Measurements from ENCODE around the gene GARNL3.

Gene GARNL3

DNA sequence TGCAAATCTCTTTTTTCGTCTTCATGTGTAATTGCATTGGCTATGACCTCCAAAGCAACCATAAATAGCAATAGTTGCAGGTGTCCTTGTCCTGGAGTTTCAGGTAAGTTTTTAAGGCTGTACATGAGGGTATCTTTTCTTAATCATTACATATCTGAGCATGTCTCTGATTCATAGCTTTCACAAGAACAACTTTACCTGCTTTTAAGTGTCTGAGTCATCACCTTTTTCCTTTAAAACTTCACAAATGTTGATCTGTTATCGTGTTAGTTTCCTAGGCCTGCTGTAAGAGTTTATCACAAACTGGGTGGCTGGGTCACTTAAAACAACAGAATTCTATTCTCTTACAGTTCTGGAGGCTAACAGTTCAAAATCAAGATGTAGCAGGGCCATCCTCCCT lies 13.8 kb downstream of the GARNL3 start:
- H3K27ac ChIP-seq = no peak overlapping the region
- H3K4me3 ChIP-seq (ENCODE audit: low read depth, low read length) = no peak overlapping the region
- no peak overlapping the region for H2AFZ ChIP-seq
- no peaks in the 10 kb centered on the region for H3K36me3 ChIP-seq (ENCODE audit: control insufficient read depth, insufficient read depth, low read length)
- H3K79me2 ChIP-seq = peaks cover 3% of the 10 kb centered on the region
- TF ChIP-seq CTCF (IDR thresholded peaks at IDR 0.05) = no peak
- no peaks in the 10 kb centered on the region for H3K4me1 ChIP-seq
- no peak overlapping the region for H3K4me2 ChIP-seq (ENCODE audit: low read length)
- H3K9ac ChIP-seq = no peak overlapping the region
- no peaks in the 10 kb centered on the region for H3K9me3 ChIP-seq (ENCODE audit: control insufficient read depth, low read length)
- H3K27me3 ChIP-seq (ENCODE audit: control insufficient read depth, insufficient read depth, low read length) = no peaks in the 10 kb centered on the region

DNA sequence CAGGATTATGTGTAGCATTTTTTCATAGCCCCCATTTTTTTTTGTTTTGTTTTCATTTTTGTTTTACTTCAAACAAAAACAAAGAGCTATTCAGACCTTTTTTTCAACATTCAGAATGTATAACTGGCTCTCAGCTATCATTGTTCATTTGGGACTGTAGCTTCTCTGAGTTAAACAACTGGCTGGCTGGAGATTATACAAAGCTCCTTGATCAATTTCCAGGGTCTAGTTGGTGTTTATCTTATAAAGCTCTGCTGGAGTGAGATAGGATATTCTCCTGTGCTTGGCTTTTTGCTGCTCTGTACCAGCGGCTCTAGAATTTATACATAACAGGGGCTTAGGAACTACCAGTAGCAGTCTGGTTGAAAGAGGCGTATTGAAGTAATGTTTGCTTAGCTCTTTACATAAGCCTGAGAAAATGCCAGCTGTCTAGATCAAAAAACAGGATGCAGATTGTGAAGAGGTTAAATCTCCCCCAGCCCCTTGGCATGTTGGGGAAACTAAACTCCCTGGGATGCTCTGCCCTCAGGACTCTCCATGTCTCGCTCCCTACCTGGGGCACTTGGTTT lies 15.2 kb downstream of the GARNL3 start:
- no peak for TF ChIP-seq CTCF (IDR thresholded peaks at IDR 0.05)
- no peaks in the 10 kb centered on the region for H3K4me1 ChIP-seq
- H3K27ac ChIP-seq = no peak overlapping the region
- peaks cover 3% of the 10 kb centered on the region for H3K79me2 ChIP-seq
- no peak overlapping the region for H3K9ac ChIP-seq
- no peaks in the 10 kb centered on the region for H3K36me3 ChIP-seq (ENCODE audit: control insufficient read depth, insufficient read depth, low read length)
- no peak overlapping the region for H3K4me3 ChIP-seq (ENCODE audit: low read depth, low read length)
- H3K4me2 ChIP-seq (ENCODE audit: low read length) = no peak overlapping the region
- no peak overlapping the region for H2AFZ ChIP-seq
- no peaks in the 10 kb centered on the region for H3K27me3 ChIP-seq (ENCODE audit: control insufficient read depth, insufficient read depth, low read length)
- H3K9me3 ChIP-seq (ENCODE audit: control insufficient read depth, low read length) = no peaks in the 10 kb centered on the region

- no peak overlapping the region for H3K4me2 ChIP-seq (ENCODE audit: low read length)
- peaks cover 3% of the 10 kb centered on the region for H3K79me2 ChIP-seq
- no peaks in the 10 kb centered on the region for H3K4me1 ChIP-seq
- H3K27ac ChIP-seq = no peak overlapping the region
- no peak overlapping the region for H2AFZ ChIP-seq
- TF ChIP-seq CTCF (IDR thresholded peaks at IDR 0.05) = no peak
- no peak overlapping the region for H3K9ac ChIP-seq
- H3K36me3 ChIP-seq (ENCODE audit: control insufficient read depth, insufficient read depth, low read length) = no peaks in the 10 kb centered on the region
- H3K4me3 ChIP-seq (ENCODE audit: low read depth, low read length) = no peak overlapping the region
- H3K9me3 ChIP-seq (ENCODE audit: control insufficient read depth, low read length) = no peaks in the 10 kb centered on the region
- H3K27me3 ChIP-seq (ENCODE audit: control insufficient read depth, insufficient read depth, low read length) = no peaks in the 10 kb centered on the region
Measured at GRCh38 chr9:127280880-127281660, 16.5 kb downstream of the GARNL3 start.

- Histone ChIP-seq H3K4me2 (ENCODE audit: low read length) (no peak overlapping the region), H2AFZ (no peak overlapping the region), H3K36me3 (ENCODE audit: control insufficient read depth, insufficient read depth, low read length) (no peaks in the 10 kb centered on the region), H3K79me2 (peaks cover 2% of the 10 kb centered on the region), H3K9me3 (ENCODE audit: control insufficient read depth, low read length) (no peaks in the 10 kb centered on the region), H3K27me3 (ENCODE audit: control insufficient read depth, insufficient read depth, low read length) (no peaks in the 10 kb centered on the region), H3K9ac (no peak overlapping the region), H3K4me1 (no peaks in the 10 kb centered on the region), H3K4me3 (ENCODE audit: low read depth, low read length) (no peak overlapping the region), H3K27ac (no peak overlapping the region)
- no peak for TF ChIP-seq CTCF (IDR thresholded peaks at IDR 0.05)
Measured at GRCh38 chr9:127281891-127282290, 17.3 kb downstream of the GARNL3 start.

DNA sequence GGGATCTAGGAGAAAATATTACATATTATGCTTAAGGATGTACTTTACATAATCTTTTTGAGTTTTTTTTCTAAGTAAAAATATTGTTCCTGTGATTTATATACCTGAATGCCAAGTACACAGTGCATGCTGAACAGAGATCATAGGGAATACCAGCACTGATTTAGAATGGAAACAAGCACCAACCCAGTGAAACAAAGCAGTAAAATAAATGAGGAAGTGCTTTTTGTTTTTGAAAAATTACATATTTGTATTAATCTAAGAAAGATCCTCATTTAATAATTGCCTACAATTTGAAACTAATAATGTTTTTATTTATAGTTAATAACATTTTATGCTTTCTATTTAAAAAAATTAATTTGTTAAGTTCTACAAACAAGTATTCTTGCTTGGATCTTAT lies 18.0 kb downstream of the GARNL3 start:
- H3K27ac ChIP-seq = no peak overlapping the region

More for the DNA sequence above, 18.0 kb downstream of the GARNL3 start:
- no peaks in the 10 kb centered on the region for H3K36me3 ChIP-seq (ENCODE audit: control insufficient read depth, insufficient read depth, low read length)
- H3K9me3 ChIP-seq (ENCODE audit: control insufficient read depth, low read length) = no peaks in the 10 kb centered on the region
- no peaks in the 10 kb centered on the region for H3K4me1 ChIP-seq
- H3K27me3 ChIP-seq (ENCODE audit: control insufficient read depth, insufficient read depth, low read length) = no peaks in the 10 kb centered on the region
- no peak overlapping the region for H2AFZ ChIP-seq
- TF ChIP-seq CTCF (IDR thresholded peaks at IDR 0.05) = no peak
- no peak overlapping the region for H3K9ac ChIP-seq
- no peak overlapping the region for H3K4me3 ChIP-seq (ENCODE audit: low read depth, low read length)
- no peak overlapping the region for H3K4me2 ChIP-seq (ENCODE audit: low read length)
- H3K79me2 ChIP-seq = peaks cover 3% of the 10 kb centered on the region

Data from parathyroid adenoma (tissue), 2 donors.